ENCODE data around the gene KLK10.

DNA sequence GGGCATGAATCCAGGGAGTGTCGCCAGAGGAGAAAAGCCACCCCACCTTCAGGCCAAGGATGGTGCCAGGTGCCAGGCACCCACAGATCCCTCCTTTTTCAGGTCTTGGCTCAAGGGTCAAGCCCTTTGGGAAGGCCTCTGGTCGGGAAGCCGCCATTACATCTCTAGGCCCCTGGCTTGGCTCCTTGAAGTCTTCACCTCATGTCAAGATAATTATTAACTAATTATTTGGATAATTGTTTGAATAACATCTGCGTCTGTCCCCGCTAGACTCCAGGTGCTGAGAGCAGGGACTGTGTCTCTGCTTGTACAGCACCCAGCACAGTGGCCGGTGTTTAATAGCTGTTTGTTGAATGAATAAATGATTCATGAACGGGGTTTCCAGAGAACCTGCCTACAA lies 44.2 kb upstream of the KLK10 start:
- TF ChIP-seq, protein P1, sequence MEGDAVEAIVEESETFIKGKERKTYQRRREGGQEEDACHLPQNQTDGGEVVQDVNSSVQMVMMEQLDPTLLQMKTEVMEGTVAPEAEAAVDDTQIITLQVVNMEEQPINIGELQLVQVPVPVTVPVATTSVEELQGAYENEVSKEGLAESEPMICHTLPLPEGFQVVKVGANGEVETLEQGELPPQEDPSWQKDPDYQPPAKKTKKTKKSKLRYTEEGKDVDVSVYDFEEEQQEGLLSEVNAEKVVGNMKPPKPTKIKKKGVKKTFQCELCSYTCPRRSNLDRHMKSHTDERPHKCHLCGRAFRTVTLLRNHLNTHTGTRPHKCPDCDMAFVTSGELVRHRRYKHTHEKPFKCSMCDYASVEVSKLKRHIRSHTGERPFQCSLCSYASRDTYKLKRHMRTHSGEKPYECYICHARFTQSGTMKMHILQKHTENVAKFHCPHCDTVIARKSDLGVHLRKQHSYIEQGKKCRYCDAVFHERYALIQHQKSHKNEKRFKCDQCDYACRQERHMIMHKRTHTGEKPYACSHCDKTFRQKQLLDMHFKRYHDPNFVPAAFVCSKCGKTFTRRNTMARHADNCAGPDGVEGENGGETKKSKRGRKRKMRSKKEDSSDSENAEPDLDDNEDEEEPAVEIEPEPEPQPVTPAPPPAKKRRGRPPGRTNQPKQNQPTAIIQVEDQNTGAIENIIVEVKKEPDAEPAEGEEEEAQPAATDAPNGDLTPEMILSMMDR (IDR thresholded peaks at IDR 0.05 in 4 of 5, conservative IDR thresholded peaks at IDR 0.05 in 1 of 5): no peak
- no peak for TF ChIP-seq POLR2A (IDR thresholded peaks at IDR 0.05)
